HG03575 (cell line): ENCODE measurements around the gene AMER2.
A peak's percentile ranks its signal among the peaks of the same experiment; 100 is the strongest.
"Not testable (repeated sequence)": the region's sequence is repeated elsewhere in the genome, so short reads cannot be mapped to it uniquely, and the experiment has no call there.

Experiments used
- ATAC-seq: cut with Tn5 transposase; IDR thresholded peaks from one replicate; pipeline ENCODE4 v1.9.1; 2021; ENCODE audit not compliant: unreplicated experiment, insufficient number of reproducible peaks, low FRiP score; ENCODE audit errors: extremely low read depth

AMER2 gene

DNA sequence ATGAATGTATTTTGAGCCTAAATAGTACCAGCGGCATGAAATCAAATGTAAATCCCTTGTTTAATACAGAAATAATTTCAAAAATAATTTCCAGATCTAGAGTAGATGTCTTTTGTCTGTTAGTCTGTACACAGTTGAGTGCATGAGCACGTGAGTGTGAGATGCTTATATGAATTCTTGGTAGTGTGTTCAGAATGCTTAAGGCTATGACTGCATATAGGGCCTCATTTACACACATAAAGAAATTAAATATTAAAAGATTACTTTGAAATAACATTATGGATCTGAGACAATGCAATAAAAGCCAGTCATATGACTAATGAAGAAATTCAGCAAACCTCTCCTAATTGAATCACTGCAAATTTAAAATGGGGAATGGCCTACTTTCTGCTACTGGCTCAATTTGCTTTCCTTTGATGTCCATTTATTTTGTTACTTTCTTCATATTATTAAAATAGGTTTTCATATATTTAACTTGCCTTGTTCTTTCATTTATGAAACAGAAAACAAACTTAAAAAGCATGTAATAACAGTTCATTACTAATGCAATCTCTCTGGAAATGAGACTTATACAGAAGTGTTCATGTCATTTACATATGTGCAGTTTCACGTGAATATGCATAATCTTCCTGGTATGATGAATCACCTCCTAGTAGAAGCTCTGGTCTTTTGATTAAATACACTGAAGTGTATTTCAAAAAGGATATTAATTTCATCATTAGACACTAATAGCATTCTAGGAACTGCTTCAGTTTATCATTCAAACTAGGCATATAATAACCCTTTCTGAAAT, 4.5 kb downstream of the AMER2 start:
- no peak for ATAC-seq

DNA sequence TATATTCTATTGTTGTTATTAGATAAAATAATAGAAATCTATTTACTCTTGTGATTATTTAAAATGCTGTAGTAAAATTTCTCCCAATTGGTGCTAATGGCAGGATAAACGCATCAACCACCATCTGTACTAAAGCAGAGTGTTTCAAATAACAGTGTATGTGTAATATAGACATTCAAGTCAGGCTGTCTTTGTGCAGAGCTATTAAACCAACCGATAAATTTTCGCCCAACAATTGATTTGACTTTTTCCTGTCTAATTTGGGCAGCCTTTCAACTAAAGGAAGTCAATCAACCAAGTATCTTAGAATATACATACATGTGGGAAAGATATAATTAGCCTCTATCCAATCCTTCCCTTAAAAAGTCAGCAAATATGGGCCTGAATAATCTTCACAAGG, 5.8 kb downstream of the AMER2 start:
- ATAC-seq: no peak

GRCh38 chr13:25165663-25166062, 6.4 kb downstream of the AMER2 start:
- no peak for ATAC-seq

DNA sequence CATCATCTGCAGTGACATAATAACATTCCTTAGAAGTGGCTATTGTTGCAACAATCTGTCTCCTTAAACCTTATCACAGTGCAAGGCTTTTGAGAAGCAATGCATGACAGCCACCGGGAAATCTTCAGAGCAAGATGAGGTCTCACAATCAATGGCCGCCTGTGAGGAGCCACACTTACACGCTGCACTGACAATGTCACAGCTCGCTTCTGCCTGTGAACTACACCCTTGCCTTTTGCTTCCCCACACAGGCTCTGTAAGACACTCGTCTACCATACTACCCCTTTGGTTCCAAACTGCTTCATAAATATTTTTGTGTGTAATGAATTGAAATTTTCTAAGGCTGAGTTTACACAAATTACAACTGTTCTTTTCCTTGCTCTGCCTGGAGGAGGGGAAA, 6.9 kb downstream of the AMER2 start:
- not testable (repeated sequence) for ATAC-seq

GRCh38 chr13:25157681-25158080, 14.4 kb downstream of the AMER2 start:
- ATAC-seq: no peak

DNA sequence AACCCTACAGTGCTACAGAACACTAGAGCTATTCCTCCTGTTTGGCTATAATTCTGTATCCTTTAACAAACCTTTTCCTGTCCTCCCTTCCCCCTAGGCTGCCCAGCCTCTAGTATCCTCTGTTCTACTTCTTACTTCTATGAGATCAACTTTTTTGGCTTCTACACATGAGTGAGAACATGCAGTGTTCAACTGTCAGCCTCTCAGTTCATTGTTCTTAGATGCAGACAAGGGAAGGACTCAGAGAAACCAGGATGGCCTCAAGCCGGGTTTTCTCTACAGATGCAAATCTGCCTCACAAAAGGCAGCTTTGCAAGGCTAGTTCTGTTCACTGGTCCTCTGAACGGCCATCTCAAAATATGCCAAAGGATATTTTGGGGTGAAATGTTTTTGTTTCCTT, 18.4 kb downstream of the AMER2 start:
- ATAC-seq: no peak

DNA sequence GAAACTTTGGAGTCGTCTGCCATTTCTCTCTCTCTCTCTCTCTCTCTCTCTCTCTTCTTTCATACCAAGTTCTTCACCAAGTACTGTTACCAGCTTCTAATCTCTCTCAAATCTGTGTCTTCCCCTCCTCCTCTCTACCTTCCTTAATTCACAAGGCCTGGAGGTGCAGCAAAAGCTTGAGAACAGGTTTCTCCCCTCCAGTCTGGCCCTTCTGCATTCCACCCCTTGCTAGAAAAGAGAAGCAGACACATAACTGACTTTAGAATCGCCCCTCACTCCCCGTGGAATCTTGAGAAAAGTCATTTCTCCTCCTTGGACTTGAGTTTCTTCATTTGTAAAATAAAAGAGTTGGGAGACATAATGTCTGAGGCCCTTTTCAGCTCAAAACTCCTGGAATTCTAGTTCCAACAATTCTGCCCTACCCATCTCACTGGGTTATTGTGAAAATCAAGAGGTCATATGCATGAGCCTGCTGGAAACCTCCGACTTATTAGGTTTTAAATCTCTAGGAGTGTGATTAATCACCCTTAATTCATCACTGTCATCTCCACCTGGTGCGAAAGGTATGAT, 20.4 kb downstream of the AMER2 start:
- no peak for ATAC-seq

GRCh38 chr13:25149711-25150110, 22.4 kb downstream of the AMER2 start:
- no peak for ATAC-seq

- ATAC-seq: no peak
Measured at GRCh38 chr13:25148402-25148771, 23.7 kb downstream of the AMER2 start.

DNA sequence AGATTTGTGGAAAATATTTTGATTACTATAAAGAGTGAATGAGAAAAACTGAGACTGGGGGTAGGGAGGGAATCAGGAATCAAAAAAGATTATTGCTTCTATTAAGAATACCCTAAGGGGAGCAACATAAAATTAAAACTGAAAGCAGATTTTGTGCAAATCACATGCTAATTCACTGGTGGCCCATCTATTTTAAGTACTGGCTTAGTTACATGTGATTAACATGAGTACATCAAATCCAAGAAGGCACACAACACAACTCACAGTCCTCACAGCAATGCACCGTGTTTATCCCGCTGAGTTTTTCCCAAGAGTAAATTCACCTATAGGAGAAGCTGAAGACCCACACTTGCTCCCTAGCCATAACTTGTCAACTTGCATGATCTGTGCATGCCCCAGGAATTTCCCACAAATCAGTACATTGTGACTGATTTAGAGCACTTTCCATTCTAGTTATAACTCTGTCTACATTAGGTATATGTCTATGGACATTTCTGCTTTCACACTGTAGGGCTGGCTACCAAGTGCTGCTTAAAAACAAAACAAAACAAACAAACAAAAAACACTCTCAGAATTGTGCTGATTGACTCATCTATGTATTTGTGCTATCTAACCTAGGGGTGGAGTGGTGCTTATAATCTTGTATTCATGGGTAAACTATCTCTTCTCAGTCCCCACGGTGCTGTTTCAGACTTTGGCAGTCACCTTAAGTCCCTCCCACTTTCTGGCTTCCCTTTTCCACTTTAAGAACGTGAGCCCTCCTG, 24.3 kb downstream of the AMER2 start:
- peak; percentile 49 for ATAC-seq

DNA sequence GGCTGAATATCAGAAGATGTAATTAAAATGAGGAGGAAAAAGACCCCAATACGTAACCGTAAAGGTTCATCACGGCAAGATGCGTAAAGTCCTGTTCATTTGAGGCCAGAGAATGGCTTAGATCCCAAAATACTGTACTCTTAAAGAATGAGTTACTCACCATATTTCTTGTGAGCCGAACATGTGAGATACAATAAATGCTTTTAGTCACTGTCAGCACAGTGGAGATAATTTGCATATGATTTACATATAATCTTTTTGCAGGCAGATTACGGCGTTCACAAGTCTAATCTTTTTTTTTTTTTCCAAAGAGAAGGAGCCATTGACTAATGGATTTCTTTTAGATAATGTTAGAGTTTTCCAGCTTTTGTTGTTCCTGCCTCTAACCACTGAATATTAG, 28.4 kb downstream of the AMER2 start:
- ATAC-seq: no peak

- ATAC-seq: no peak
Measured at GRCh38 chr13:25141042-25141441, 31.0 kb downstream of the AMER2 start.

- ATAC-seq: no peak
Measured at GRCh38 chr13:25137788-25138115, 34.3 kb downstream of the AMER2 start.

GRCh38 chr13:25136880-25137787, 35.0 kb downstream of the AMER2 start:
- no peak for ATAC-seq

GRCh38 chr13:25135896-25136295, 36.2 kb downstream of the AMER2 start:
- ATAC-seq: no peak

GRCh38 chr13:25132751-25133390, 39.2 kb downstream of the AMER2 start:
- ATAC-seq: no peak

GRCh38 chr13:25131881-25132420, 40.1 kb downstream of the AMER2 start:
- no peak for ATAC-seq

DNA sequence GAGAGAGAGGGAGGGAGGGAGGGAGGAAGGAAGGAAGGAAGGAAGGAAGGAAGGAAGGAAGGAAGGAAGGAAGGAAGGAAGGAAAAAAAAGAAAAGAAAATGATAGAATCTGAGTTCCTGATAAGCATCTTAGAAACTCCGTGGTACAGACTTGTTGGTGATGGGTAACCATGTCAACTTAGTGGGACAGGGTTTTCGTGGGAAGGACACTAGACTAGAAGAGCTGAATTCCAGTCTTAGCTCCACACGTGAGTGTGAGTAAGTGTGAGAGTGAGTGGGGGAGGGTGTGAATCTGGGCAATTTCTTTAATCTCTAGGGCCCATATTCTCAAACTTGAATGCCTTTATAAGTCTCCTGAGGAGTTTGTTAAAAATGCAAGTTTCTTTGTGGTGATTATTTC, 41.1 kb downstream of the AMER2 start:
- ATAC-seq: no peak
